GM23338 (cell line): ENCODE results near the gene APPL2. TPM values are rescaled to one million over a fixed set of nuclear protein-coding genes. Genes with fewer than 3 reads are reported as not detected.

Experiments used
- ATAC-seq: fragments of 200-7000 bp; cut with Tn5 transposase; 3 replicates; pipeline ENCODE4 v1.9.1; 2020
- DNase-seq: peaks from one replicate; pipeline ENCODE4 v3.0.0-alpha.2; 2015; ENCODE audit warnings: low spot score
- H2AFZ ChIP-seq: fragments of 200-600 bp; sonication (generic); 2 replicates; pipeline ENCODE4 v1.8.0; 2016; ENCODE audit warnings: antibody characterized with exemption, mild to moderate bottlenecking, moderate library complexity
- H3F3A ChIP-seq: fragments of 200-600 bp; sonication (generic); replicated peaks from 2 replicates; pipeline ENCODE4 v1.8.0; 2017; ENCODE audit warnings: antibody characterized with exemption, mixed run types, low read depth
- H3K27ac ChIP-seq: fragments of 200-600 bp; sonication (generic); 2 replicates; pipeline ENCODE4 v1.6.1; 2016; ENCODE audit warnings: low read depth
- H3K27me3 ChIP-seq: fragments of 200-600 bp; sonication (generic); 2 replicates; pipeline ENCODE4 v1.8.0; 2016; ENCODE audit warnings: mild to moderate bottlenecking, mixed run types, moderate library complexity; ENCODE audit not compliant: insufficient read depth
- H3K36me3 ChIP-seq: fragments of 200-600 bp; sonication (generic); 2 replicates; pipeline ENCODE4 v1.8.0; 2016; ENCODE audit warnings: mild to moderate bottlenecking; ENCODE audit not compliant: insufficient read depth
- H3K4me1 ChIP-seq: fragments of 200-600 bp; sonication (generic); 2 replicates; pipeline ENCODE4 v1.8.0; 2016; ENCODE audit warnings: mild to moderate bottlenecking, moderate library complexity; ENCODE audit not compliant: insufficient read depth
- H3K4me2 ChIP-seq: fragments of 200-600 bp; sonication (generic); 2 replicates; pipeline ENCODE4 v1.7.1; 2017; ENCODE audit warnings: mixed run types
- H3K4me3 ChIP-seq: fragments of 200-600 bp; sonication (generic); 2 replicates; pipeline ENCODE4 v1.6.1; 2016; ENCODE audit warnings: mixed run types
- H3K79me2 ChIP-seq: fragments of 200-600 bp; sonication (generic); replicated peaks from 2 replicates; pipeline ENCODE4 v1.8.0; 2017; ENCODE audit warnings: mild to moderate bottlenecking; ENCODE audit not compliant: insufficient read depth
- H3K9me2 ChIP-seq: fragments of 200-600 bp; sonication (generic); 2 replicates; pipeline ENCODE4 v1.8.0; 2017; ENCODE audit not compliant: insufficient read depth
- H4K20me1 ChIP-seq: fragments of 200-600 bp; sonication (generic); replicated peaks from 2 replicates; pipeline ENCODE4 v1.8.0; 2017; ENCODE audit warnings: mild to moderate bottlenecking; ENCODE audit not compliant: insufficient read depth
- H3K27ac Mint-ChIP-seq: 2 replicates; pipeline ENCODE4 v1.8.0; 2020; ENCODE audit warnings: inconsistent platforms, mild to moderate bottlenecking, moderate library complexity, mixed read lengths
- H3K27me3 Mint-ChIP-seq: 3 replicates; pipeline ENCODE4 v1.8.0; 2022; ENCODE audit warnings: low read depth, mild to moderate bottlenecking, moderate library complexity, mixed read lengths, inconsistent platforms; ENCODE audit not compliant: insufficient read depth, poor library complexity
- H3K36me3 Mint-ChIP-seq: 3 replicates; pipeline ENCODE4 v1.8.0; 2021; ENCODE audit warnings: low read depth, mild to moderate bottlenecking, inconsistent platforms, moderate library complexity, mixed read lengths
- H3K4me1 Mint-ChIP-seq: 3 replicates; pipeline ENCODE4 v1.8.0; 2020; ENCODE audit warnings: mild to moderate bottlenecking, inconsistent platforms, mixed read lengths
- H3K4me3 Mint-ChIP-seq: 3 replicates; pipeline ENCODE4 v1.8.0; 2021; ENCODE audit warnings: moderate library complexity, mild to moderate bottlenecking, inconsistent platforms, mixed read lengths
- H3K9me3 Mint-ChIP-seq: 3 replicates; pipeline ENCODE4 v1.8.0; 2020; ENCODE audit warnings: moderate library complexity, mild to moderate bottlenecking, inconsistent platforms, mixed read lengths
- CREB1 ChIP-seq: fragments of 250-450 bp; sonication (Bioruptor Pico); IDR thresholded peaks from 2 replicates; pipeline ENCODE4 v1.5.0; 2020; ENCODE audit warnings: low read depth, mild to moderate bottlenecking, moderate library complexity
- EZH2 ChIP-seq: fragments of 200-600 bp; sonication (generic); IDR thresholded peaks from one replicate; pipeline ENCODE4 v1.8.0; 2017; ENCODE audit warnings: antibody characterized with exemption, mild to moderate bottlenecking, low read depth; ENCODE audit not compliant: unreplicated experiment
- EZH2phosphoT487 ChIP-seq: fragments of 200-600 bp; sonication (generic); IDR thresholded peaks from one replicate; pipeline ENCODE4 v1.8.1; 2018; ENCODE audit warnings: antibody characterized with exemption; ENCODE audit not compliant: unreplicated experiment
- JUNB ChIP-seq: IDR thresholded peaks from one replicate; pipeline ENCODE4 v1.6.1; 2016; ENCODE audit warnings: antibody characterized with exemption; ENCODE audit not compliant: unreplicated experiment
- NANOG ChIP-seq: IDR thresholded peaks from 2 replicates; pipeline ENCODE4 v1.6.1; 2016; ENCODE audit warnings: antibody characterized with exemption, borderline replicate concordance
- POLR2AphosphoS5 ChIP-seq: IDR thresholded peaks from 2 replicates; pipeline ENCODE4 v1.6.1; 2016; ENCODE audit warnings: antibody characterized with exemption, low read depth
- STAT1 ChIP-seq: IDR thresholded peaks from one replicate; pipeline ENCODE4 v1.6.1; 2016; ENCODE audit warnings: antibody characterized with exemption; ENCODE audit not compliant: unreplicated experiment
- ZNF114 ChIP-seq: fragments of 250-450 bp; sonication (Bioruptor Pico); IDR thresholded peaks from 2 replicates; pipeline ENCODE4 v1.5.0; 2020; ENCODE audit warnings: mild to moderate bottlenecking, moderate library complexity
- ZNF331 ChIP-seq: fragments of 250-450 bp; sonication (Bioruptor Pico); IDR thresholded peaks from 2 replicates; pipeline ENCODE4 v1.5.0; 2020; ENCODE audit warnings: low read depth, mild to moderate bottlenecking, moderate library complexity
- polyA plus RNA-seq: library from polyadenylated mRNA; unstranded; fragments of >200 nt; fragmentation: Nextera tagmentation; extraction: Ambion mirVana; gene quantifications from 2 replicates; pipeline ENCODE4 v1.2.1, GENCODE V29; 2016
- total RNA-seq: library from RNA; depleted of rRNA; stranded (reverse); fragments of >200 nt; shearing (Covaris generic); gene quantifications from 2 replicates; pipeline ENCODE4 v1.2.3, GENCODE V29; 2014
- TF ChIP-seq, protein P1 (sequence below): IDR thresholded peaks from 2 replicates; pipeline ENCODE4 v1.6.1; 2016; ENCODE audit warnings: antibody characterized with exemption
- TF ChIP-seq, protein P2 (sequence below): fragments of 250-450 bp; sonication (Bioruptor Pico); IDR thresholded peaks from 2 replicates; pipeline ENCODE4 v1.5.0; 2020; ENCODE audit warnings: mild to moderate bottlenecking, moderate library complexity
- TF ChIP-seq, protein P3 (sequence below): IDR thresholded peaks from one replicate; pipeline ENCODE4 v1.6.1; 2018; ENCODE audit warnings: antibody characterized with exemption; ENCODE audit not compliant: unreplicated experiment
- TF ChIP-seq, protein P4 (sequence below), 2 experiments: fragments of 200-600 bp in 1 of 2; sonication (generic) in 1 of 2; conservative IDR thresholded peaks; 2 replicates each; pipeline versions ENCODE4 v1.5.1 to v1.6.1; 2016 to 2017; ENCODE audit warnings: antibody characterized with exemption in 2 of 2, low read depth in 2 of 2, mild to moderate bottlenecking in 2 of 2, moderate library complexity in 1 of 2

The APPL2 gene
- total and polyA plus RNA-seq, 2 experiments from 2014 or later = 9.3 to 17.4 TPM

DNA sequence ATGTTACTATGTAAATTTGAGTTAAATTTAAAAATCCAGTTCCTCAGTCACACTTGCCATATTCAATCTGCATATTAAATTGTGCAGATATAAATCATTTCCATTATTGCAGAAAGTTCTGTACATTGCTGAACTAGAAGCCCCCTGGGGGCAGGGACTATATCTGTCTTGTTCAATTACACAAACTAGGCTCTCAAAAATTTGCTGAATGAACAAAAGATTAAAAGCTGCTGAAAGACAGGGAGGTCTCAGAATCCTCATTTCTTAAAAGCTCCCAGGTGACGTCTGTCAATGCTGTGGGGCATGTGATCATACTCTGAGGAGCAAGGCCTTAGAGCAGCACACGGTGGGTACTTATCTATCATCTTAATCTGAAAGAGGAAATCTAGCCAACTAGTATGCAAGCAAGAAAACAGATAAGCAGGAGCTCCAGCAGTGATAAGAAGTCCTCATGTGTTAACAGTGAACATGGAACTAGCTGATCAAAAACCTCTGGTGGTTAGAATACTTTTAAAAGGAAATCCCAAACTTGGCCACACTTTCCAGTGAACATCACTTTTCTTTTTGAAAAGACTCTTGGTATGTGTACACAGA, 60.5 kb downstream of the APPL2 start:
- Histone ChIP-seq H3K79me2 (no peaks in the 10 kb centered on the region), H3K9me2 (no peaks in the 10 kb centered on the region), H3K27ac (no peak overlapping the region), H3K4me2 (no peak overlapping the region), H3K4me3 (no peak overlapping the region), H3F3A (no peaks in the 10 kb centered on the region), H3K4me1 (no peaks in the 10 kb centered on the region), H3K27me3 (no peaks in the 10 kb centered on the region), H2AFZ (no peak overlapping the region), H4K20me1 (no peaks in the 10 kb centered on the region), H3K36me3 (peaks cover 13% of the 10 kb centered on the region; the same call in 1 of the 2 replicates)
- Mint-ChIP-seq H3K9me3 (peaks cover 15% of the 10 kb centered on the region; the same call in 2 of the 3 replicates), H3K36me3 (peaks cover 22% of the 10 kb centered on the region), H3K27ac (no peak overlapping the region), H3K4me3 (no peak overlapping the region), H3K4me1 (no peaks in the 10 kb centered on the region), H3K27me3 (peaks cover 5% of the 10 kb centered on the region)
- ATAC-seq = no peak
- no peak for TF ChIP-seq ZNF114 (CRISPR knock-in tag)
- TF ChIP-seq, protein P1, sequence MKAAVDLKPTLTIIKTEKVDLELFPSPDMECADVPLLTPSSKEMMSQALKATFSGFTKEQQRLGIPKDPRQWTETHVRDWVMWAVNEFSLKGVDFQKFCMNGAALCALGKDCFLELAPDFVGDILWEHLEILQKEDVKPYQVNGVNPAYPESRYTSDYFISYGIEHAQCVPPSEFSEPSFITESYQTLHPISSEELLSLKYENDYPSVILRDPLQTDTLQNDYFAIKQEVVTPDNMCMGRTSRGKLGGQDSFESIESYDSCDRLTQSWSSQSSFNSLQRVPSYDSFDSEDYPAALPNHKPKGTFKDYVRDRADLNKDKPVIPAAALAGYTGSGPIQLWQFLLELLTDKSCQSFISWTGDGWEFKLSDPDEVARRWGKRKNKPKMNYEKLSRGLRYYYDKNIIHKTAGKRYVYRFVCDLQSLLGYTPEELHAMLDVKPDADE = no peak
- TF ChIP-seq, protein P2, sequence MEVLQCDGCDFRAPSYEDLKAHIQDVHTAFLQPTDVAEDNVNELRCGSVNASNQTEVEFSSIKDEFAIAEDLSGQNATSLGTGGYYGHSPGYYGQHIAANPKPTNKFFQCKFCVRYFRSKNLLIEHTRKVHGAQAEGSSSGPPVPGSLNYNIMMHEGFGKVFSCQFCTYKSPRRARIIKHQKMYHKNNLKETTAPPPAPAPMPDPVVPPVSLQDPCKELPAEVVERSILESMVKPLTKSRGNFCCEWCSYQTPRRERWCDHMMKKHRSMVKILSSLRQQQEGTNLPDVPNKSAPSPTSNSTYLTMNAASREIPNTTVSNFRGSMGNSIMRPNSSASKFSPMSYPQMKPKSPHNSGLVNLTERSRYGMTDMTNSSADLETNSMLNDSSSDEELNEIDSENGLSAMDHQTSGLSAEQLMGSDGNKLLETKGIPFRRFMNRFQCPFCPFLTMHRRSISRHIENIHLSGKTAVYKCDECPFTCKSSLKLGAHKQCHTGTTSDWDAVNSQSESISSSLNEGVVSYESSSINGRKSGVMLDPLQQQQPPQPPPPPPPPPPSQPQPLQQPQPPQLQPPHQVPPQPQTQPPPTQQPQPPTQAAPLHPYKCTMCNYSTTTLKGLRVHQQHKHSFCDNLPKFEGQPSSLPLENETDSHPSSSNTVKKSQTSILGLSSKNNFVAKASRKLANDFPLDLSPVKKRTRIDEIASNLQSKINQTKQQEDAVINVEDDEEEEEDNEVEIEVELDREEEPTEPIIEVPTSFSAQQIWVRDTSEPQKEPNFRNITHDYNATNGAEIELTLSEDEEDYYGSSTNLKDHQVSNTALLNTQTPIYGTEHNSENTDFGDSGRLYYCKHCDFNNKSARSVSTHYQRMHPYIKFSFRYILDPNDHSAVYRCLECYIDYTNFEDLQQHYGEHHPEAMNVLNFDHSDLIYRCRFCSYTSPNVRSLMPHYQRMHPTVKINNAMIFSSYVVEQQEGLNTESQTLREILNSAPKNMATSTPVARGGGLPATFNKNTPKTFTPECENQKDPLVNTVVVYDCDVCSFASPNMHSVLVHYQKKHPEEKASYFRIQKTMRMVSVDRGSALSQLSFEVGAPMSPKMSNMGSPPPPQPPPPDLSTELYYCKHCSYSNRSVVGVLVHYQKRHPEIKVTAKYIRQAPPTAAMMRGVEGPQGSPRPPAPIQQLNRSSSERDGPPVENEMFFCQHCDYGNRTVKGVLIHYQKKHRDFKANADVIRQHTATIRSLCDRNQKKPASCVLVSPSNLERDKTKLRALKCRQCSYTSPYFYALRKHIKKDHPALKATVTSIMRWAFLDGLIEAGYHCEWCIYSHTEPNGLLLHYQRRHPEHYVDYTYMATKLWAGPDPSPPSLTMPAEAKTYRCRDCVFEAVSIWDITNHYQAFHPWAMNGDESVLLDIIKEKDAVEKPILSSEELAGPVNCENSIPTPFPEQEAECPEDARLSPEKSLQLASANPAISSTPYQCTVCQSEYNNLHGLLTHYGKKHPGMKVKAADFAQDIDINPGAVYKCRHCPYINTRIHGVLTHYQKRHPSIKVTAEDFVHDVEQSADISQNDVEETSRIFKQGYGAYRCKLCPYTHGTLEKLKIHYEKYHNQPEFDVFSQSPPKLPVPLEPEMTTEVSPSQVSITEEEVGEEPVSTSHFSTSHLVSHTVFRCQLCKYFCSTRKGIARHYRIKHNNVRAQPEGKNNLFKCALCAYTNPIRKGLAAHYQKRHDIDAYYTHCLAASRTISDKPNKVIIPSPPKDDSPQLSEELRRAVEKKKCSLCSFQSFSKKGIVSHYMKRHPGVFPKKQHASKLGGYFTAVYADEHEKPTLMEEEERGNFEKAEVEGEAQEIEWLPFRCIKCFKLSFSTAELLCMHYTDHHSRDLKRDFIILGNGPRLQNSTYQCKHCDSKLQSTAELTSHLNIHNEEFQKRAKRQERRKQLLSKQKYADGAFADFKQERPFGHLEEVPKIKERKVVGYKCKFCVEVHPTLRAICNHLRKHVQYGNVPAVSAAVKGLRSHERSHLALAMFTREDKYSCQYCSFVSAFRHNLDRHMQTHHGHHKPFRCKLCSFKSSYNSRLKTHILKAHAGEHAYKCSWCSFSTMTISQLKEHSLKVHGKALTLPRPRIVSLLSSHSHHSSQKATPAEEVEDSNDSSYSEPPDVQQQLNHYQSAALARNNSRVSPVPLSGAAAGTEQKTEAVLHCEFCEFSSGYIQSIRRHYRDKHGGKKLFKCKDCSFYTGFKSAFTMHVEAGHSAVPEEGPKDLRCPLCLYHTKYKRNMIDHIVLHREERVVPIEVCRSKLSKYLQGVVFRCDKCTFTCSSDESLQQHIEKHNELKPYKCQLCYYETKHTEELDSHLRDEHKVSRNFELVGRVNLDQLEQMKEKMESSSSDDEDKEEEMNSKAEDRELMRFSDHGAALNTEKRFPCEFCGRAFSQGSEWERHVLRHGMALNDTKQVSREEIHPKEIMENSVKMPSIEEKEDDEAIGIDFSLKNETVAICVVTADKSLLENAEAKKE (CRISPR knock-in tag) = no peak
- TF ChIP-seq, protein P3, sequence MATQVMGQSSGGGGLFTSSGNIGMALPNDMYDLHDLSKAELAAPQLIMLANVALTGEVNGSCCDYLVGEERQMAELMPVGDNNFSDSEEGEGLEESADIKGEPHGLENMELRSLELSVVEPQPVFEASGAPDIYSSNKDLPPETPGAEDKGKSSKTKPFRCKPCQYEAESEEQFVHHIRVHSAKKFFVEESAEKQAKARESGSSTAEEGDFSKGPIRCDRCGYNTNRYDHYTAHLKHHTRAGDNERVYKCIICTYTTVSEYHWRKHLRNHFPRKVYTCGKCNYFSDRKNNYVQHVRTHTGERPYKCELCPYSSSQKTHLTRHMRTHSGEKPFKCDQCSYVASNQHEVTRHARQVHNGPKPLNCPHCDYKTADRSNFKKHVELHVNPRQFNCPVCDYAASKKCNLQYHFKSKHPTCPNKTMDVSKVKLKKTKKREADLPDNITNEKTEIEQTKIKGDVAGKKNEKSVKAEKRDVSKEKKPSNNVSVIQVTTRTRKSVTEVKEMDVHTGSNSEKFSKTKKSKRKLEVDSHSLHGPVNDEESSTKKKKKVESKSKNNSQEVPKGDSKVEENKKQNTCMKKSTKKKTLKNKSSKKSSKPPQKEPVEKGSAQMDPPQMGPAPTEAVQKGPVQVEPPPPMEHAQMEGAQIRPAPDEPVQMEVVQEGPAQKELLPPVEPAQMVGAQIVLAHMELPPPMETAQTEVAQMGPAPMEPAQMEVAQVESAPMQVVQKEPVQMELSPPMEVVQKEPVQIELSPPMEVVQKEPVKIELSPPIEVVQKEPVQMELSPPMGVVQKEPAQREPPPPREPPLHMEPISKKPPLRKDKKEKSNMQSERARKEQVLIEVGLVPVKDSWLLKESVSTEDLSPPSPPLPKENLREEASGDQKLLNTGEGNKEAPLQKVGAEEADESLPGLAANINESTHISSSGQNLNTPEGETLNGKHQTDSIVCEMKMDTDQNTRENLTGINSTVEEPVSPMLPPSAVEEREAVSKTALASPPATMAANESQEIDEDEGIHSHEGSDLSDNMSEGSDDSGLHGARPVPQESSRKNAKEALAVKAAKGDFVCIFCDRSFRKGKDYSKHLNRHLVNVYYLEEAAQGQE = no peak
- TF ChIP-seq EZH2phosphoT487 = no peak
- no peak for TF ChIP-seq CREB1 (CRISPR knock-in tag)
- TF ChIP-seq JUNB = no peak
- TF ChIP-seq EZH2 = no peak
- no peak for TF ChIP-seq STAT1
- TF ChIP-seq NANOG = no peak
- TF ChIP-seq POLR2AphosphoS5 = no peak
- TF ChIP-seq ZNF331 = no peak
- TF ChIP-seq, protein P4, sequence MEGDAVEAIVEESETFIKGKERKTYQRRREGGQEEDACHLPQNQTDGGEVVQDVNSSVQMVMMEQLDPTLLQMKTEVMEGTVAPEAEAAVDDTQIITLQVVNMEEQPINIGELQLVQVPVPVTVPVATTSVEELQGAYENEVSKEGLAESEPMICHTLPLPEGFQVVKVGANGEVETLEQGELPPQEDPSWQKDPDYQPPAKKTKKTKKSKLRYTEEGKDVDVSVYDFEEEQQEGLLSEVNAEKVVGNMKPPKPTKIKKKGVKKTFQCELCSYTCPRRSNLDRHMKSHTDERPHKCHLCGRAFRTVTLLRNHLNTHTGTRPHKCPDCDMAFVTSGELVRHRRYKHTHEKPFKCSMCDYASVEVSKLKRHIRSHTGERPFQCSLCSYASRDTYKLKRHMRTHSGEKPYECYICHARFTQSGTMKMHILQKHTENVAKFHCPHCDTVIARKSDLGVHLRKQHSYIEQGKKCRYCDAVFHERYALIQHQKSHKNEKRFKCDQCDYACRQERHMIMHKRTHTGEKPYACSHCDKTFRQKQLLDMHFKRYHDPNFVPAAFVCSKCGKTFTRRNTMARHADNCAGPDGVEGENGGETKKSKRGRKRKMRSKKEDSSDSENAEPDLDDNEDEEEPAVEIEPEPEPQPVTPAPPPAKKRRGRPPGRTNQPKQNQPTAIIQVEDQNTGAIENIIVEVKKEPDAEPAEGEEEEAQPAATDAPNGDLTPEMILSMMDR (conservative IDR thresholded peaks at IDR 0.05; ENCODE audit: low read depth in 2 of 2) = no peak
- no peak for DNase-seq
